DMS79 (cell line): ENCODE data around the gene FIBP.
"Not testable (repeated sequence)": the region's sequence is repeated elsewhere in the genome, so short reads cannot be mapped to it uniquely, and the experiment has no call there.

Source experiments
- DNase-seq: peaks from one replicate; lab custom pipeline; 2025; lab: John Stamatoyannopoulos, UW

Gene FIBP

DNA sequence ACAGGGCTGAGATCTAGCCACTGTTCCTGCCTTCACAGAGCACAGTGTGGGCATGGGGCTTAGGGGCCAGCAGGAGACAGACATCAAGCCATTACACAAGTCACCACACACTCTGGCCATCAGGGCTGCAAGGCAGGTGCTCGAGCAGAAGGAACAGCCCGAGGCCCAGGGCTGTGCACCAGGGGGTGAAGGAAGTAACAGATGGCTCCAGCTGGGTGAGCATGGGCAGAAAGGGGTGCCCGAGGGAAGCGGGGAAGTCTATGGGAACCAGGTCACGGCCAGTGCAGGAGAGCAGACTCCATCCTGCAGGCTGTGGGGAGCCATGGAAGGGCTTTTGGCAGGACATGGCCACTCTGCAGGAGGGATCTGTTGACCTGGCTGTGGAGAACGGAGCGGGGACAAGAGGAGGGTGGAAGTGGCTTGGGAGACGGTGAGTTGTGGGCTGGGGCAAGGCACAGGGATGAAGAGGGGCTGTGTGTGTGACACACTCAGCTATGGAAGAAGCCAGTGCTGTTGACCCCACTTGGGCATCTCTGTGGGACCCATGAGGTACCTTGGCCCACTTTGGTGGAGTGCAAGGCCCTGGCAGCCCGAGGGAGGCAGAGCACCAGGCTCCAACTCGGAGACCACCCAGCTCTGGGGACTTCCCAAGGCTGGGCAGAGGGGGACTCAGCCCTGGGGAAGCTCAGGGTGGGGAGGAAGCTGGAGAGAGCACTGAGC is 27.0 kb upstream of the FIBP start:
- no peak for DNase-seq

- no peak for DNase-seq
Observed at GRCh38 chr11:65912845-65913244, 24.6 kb upstream of the FIBP start.

- no peak for DNase-seq
Observed at GRCh38 chr11:65911682-65912568, 23.7 kb upstream of the FIBP start.

- no peak for DNase-seq
Observed at GRCh38 chr11:65907878-65908277, 19.6 kb upstream of the FIBP start.

GRCh38 chr11:65906602-65907001 is 18.3 kb upstream of the FIBP start:
- no peak for DNase-seq

DNA sequence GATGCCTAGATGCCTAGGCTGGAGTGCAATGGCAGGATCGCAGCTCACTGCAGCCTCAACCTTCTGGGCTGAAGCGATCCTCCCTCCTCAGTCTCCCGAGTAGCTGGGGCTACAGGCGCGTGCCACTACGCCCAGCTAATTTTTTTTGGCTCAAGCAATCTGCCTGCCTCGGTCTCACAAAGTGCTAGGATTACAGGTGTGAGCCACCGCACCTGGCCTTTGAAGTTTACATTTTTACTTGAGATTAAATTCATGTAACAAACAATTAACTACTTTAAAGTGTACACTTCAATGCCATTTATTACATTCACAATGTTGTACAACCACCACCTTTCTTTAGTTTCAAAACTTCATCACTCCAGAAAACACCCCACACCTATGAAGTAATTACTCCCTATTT is 15.4 kb upstream of the FIBP start:
- DNase-seq, result no peak

DNA sequence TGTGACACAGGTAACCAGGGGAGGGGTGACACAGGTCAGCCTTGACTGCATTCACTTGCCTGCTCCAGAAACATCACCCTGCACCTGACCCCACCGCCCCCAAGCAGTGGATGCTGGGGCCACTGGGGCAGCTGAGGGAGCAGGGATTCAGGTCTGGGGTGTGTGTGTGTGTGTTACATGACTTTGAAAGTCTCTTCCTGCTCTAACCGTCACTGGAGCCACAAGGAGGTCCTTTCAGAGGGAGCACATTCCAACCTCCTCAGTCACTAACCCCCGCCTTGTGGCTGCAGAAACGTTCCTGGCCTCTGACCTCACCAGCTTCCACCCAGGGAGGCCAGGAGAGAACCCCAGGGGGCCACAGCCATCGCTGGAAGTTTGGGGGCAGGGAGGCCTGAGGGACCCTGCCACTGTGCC is 14.8 kb upstream of the FIBP start:
- no peak for DNase-seq

DNA sequence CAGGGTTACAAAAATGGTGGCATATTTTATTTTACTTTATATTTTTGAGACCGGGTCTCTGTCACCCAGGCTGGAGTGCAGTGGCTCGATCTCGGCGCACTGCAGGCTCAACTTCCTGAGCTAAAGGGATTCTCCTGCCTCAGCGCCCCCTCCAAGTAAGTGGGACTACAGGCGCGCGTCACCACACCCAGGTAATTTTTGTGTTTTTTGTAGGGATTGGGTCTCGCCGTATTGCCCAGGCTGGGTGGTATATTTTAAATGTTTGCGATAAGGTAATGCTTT is 12.6 kb upstream of the FIBP start:
- no peak for DNase-seq

DNA sequence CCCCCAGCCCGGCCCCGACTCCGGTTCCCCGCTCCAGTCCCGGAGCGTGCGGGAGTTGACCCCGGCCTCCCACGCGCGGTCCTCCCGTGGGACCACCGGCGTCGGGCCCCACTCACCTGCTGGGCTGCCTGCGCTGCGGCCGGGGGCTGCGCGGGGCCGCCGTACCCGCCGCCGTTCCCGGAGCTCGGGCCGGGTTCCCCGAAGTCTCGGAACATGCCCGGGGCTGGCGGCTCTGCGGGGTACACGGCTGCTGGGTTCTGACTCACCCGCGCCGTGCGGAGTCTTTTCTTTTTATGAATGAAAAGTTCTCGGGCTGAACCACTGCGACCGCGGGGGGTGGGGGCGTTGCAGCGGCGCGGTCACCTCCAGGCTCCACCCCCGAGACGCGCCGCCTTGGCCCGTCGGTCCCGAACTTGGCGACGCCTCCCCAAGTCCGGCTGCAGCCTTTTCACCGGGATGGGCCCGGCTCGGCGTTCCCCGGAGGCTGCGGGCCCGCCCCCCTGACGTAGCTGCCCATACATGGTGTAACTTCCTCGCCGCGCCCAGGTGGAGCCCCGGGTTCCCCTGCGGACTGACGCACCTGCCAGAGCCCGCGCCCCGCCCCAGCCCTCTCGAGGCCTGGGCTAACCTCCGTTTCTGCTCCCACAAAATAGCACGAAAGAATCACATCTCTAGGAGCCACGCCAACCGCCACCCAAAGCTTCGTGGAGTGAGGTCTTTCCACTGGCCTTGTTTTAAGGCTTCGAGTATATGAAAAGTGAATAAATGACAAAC is 12.0 kb upstream of the FIBP start, which contains the start of gene FOSL1:
Gene FOSL1 (minus strand): TSS at position 264 of the 774 bp plus-strand sequence. CDS start 49 bp downstream, at position 215.
- DNase-seq, result peak; percentile 56

DNA sequence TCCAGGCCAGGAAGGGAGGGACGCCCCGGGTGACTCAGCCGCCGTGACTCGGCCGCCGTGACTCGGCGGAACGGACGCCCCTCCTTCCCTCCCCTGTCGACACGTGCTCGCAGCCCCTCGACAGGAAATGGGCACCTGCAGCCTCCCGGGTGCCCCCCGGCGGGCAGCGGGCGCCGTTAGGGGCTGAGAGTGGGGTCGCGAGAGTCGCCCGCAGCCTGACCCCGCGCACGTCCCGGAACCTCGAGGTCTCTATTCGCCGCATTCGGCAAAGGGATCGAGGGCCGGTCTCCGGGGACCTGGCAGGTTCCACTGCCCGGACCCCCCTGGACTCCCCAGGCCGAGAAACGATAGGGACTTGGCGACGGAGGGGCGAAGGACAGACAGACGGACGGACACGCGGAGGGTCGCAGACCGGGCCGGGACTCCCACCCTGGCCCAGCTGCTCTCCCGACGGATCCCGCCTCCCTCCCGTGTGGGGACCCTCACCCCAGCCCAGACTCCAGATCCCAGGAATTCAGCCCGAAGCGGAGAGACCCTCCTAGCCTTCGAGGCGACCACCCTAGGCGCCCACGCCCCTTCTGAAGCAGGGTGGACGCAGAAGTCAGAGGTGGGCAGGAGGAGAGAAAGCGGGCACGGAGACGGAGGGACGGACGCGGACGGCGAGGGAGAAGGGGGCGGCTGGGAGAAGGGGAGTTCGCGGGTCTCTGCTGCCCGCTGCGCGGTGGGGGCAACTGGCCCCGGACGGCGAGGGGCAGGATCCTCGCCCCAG is 11.3 kb upstream of the FIBP start:
- no peak for DNase-seq

DNA sequence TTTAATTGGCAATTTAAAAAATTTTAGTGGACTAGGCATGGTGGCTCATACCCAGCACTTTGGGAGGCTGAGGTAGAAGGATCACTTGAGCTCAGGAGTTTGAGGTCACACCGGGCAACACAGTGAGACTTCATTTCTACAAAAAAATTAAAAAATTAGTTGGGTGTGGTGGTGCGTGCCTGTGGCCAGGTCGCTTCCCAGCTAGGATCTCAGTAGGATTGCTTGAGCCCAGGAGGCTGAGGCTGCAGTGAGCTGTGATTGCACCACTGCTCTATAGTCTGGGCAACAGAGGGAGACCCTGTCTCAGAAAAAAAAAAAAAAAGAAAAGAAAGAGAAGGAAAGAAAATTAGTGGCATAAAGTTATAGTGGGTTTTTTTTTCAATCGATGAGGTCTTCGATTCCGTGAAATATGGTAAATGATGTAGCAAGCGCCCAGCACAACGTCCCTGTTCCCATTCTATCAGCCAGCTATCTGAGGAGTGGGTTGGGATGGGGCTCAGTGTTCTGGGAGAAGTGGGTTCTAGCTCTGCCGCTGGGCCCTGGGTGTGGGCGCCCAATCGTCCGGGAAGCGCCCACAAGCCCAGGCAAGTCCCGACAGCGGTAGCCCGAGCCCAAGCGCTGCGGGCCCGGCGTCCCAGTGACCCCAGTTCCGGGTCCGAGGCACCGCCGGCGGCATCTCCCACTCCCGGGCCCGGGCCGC is 10.5 kb upstream of the FIBP start:
- DNase-seq, result no peak

DNA sequence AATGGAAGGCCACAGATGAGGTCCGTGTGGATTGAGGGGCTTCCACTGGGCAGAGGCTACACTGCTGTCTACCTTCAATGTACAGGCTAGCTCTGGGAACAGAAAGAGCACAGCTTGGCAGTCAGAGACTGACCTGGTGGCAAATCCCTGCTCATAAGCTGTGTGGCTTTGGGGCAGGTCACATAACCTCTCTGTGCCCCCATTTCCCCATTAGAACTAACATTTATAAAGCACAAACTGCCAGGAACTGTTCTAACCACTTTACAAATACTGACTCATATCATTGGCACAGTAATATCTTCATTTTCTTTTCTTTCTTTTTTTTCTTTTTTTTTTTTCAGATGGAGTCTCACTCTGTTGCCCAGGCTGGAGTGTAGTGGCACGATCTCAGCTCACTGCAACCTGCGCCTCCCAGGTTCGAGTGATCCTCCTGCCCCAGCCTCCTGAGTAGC is 8.8 kb upstream of the FIBP start:
- no peak for DNase-seq

- DNase-seq, result no peak
Observed at GRCh38 chr11:65896034-65896999, 8.0 kb upstream of the FIBP start.

GRCh38 chr11:65895482-65895981 is 7.3 kb upstream of the FIBP start:
- DNase-seq, result no peak

GRCh38 chr11:65894034-65894591 is 5.8 kb upstream of the FIBP start:
- DNase-seq, result no peak

DNA sequence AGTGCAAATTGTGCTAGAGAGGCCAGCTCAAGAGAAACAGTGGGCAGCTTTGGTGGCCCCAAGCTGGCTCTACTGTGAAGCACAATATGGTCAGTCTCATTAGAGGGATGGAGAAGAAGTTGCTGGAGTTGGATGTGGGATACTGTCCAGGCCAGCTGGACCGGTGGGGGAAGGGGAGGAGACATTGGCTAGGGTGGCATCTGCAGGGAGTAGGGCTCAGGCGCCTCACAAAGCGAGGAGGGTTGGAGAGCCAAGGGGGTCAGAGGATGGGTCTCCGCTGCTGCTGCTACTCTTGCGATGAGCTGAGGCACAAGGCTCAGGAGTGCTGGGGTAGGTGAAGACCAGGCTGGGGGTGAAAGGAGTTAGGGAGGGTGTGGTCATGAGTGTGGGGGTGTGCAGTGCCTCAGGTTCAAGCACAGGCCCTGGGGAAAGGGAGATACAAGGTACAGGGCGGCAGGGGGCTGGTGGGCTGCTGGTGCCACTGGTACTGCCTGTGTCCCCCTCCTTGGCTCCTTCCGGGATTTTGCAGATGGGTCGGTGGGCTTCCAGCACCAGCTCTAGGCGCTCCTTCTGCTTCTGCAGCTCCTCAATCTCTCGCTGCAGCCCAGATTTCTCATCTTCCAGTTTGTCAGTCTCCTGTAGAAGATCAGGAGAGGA is 4.5 kb upstream of the FIBP start:
- DNase-seq, result no peak

GRCh38 chr11:65892137-65892540 is 3.9 kb upstream of the FIBP start:
- DNase-seq, result not testable (repeated sequence)

GRCh38 chr11:65891219-65892136 is 3.2 kb upstream of the FIBP start:
- DNase-seq, result no peak
